ENCODE measurements around the gene SOX12.
A peak's percentile ranks its signal among the peaks of the same experiment; 100 is the strongest.
"Not testable (repeated sequence)": the region's sequence is repeated elsewhere in the genome, so short reads cannot be mapped to it uniquely, and the experiment has no call there.

The SOX12 gene

GRCh38 chr20:329851-330232 is 4.5 kb downstream of the SOX12 start:
- TF ChIP-seq REST (IDR thresholded peaks at IDR 0.05; ENCODE audit: insufficient replicate concordance, low read depth) = no peak
- TF ChIP-seq, protein P1, sequence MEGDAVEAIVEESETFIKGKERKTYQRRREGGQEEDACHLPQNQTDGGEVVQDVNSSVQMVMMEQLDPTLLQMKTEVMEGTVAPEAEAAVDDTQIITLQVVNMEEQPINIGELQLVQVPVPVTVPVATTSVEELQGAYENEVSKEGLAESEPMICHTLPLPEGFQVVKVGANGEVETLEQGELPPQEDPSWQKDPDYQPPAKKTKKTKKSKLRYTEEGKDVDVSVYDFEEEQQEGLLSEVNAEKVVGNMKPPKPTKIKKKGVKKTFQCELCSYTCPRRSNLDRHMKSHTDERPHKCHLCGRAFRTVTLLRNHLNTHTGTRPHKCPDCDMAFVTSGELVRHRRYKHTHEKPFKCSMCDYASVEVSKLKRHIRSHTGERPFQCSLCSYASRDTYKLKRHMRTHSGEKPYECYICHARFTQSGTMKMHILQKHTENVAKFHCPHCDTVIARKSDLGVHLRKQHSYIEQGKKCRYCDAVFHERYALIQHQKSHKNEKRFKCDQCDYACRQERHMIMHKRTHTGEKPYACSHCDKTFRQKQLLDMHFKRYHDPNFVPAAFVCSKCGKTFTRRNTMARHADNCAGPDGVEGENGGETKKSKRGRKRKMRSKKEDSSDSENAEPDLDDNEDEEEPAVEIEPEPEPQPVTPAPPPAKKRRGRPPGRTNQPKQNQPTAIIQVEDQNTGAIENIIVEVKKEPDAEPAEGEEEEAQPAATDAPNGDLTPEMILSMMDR (IDR thresholded peaks at IDR 0.05; ENCODE audit: insufficient read depth, low read length) = no peak
- no peak for TF ChIP-seq GABPA (IDR thresholded peaks at IDR 0.05; ENCODE audit: low read depth)
- TF ChIP-seq SPI1 (IDR thresholded peaks at IDR 0.05; ENCODE audit: borderline replicate concordance, low read depth) = peak; percentile 34; the same call in 1 of the 2 replicates
- H3K4me3 ChIP-seq (replicated peaks; ENCODE audit: insufficient read depth, low read length) = no peak overlapping the region
- no peaks in the 10 kb centered on the region for H3K27me3 ChIP-seq (ENCODE audit: insufficient read depth, poor library complexity, severe bottlenecking)
- no peak overlapping the region for H3K27ac ChIP-seq (replicated peaks)
- DNase-seq (ENCODE audit: low read depth in 1 of 2, low spot score in 1 of 2) = no peak

DNA sequence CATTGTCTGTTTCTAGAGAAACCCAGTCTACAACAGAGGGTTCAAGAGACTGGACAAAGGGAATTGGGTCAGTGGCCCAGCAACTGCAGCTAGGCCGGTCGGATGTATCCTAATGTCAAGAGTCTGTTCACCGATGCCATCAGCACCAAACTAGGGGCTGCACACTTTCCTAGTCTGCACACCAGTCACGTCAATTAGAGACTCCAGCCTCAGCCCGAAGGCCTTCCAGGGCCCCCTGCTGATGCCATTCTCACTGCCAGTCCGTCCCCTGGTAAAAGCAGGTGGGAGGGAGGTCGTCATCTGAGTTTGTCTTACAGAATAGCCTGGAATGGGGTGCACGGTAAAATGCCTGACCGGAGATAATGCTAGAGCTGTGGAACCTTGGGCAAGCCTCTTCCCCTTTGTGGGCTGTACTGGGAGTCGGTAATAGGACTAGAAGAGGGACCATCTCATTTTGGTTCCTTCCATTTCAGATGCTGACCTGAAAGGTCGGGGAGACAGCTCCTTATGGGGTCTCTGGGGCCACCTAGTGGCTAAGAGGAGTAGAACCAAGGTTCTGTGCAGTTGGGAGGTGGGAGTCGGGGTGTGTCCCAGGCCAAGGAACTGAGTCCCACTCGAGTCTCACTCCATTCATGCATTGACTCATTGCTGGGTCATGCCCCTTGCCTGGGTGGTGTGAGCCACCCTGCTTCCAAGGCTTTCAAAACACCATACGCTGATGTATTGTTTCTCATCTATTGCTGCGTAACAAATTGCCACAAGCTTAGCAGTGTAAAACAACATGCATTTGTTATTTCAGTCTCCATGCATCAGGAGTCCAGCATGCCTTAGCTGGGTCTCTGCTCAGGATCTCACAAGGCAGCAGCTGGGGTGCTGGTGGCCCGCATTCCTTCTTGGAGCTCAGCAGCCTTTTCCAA is 5.1 kb downstream of the SOX12 start:
- no peak overlapping the region for H3K4me3 ChIP-seq (replicated peaks; ENCODE audit: insufficient read depth, low read length)
- H3K27ac ChIP-seq (replicated peaks) = no peak overlapping the region
- peak; percentile 63; the same call in 1 of the 2 replicates for TF ChIP-seq SPI1 (IDR thresholded peaks at IDR 0.05; ENCODE audit: borderline replicate concordance, low read depth)
- TF ChIP-seq, protein P1 (IDR thresholded peaks at IDR 0.05; ENCODE audit: insufficient read depth, low read length) = peak; percentile 88
- no peak for TF ChIP-seq POLR2AphosphoS5 (IDR thresholded peaks at IDR 0.05; ENCODE audit: low read depth)
- no peak for TF ChIP-seq REST (IDR thresholded peaks at IDR 0.05; ENCODE audit: insufficient replicate concordance, low read depth)
- TF ChIP-seq GABPA (IDR thresholded peaks at IDR 0.05; ENCODE audit: low read depth) = no peak

GRCh38 chr20:334578-334977 is 9.2 kb downstream of the SOX12 start:
- Histone ChIP-seq H3K4me3 (replicated peaks; ENCODE audit: insufficient read depth, low read length) (no peak overlapping the region), H3K27me3 (ENCODE audit: insufficient read depth, poor library complexity, severe bottlenecking) (no peaks in the 10 kb centered on the region), H3K27ac (replicated peaks) (no peak overlapping the region)
- DNase-seq (ENCODE audit: low read depth in 1 of 2, low spot score in 1 of 2) = no peak
- no peak for TF ChIP-seq SPI1 (IDR thresholded peaks at IDR 0.05; ENCODE audit: borderline replicate concordance, low read depth)

More for the DNA sequence above, 5.1 kb downstream of the SOX12 start:
- DNase-seq (ENCODE audit: low read depth in 1 of 2, low spot score in 1 of 2) = peak; percentile 61 to 87
- H3K27me3 ChIP-seq (ENCODE audit: insufficient read depth, poor library complexity, severe bottlenecking) = no peaks in the 10 kb centered on the region

DNA sequence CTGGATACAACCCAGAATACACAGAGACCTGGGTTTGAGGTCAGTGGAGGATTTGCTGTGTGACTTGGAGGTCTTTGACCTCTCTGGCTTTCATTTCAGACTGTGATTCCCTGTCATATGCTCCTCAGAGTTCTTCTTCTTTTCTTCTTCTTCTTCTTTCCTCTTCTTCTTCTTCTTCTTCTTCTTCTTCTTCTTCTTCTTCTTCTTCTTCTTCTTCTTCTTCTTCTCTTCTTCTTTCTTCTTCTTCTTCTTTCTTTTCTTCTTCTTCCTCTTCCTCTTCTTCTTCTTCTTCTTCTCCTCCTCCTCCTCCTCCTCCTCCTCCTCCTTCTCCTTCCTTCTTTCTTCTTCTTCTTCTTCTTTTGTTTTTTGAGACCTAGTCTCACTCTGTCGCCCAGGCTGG is 10.7 kb downstream of the SOX12 start:
- not testable (repeated sequence) for H3K27me3 ChIP-seq (ENCODE audit: insufficient read depth, poor library complexity, severe bottlenecking); DNase-seq (ENCODE audit: low read depth in 1 of 2, low spot score in 1 of 2); H3K4me3 ChIP-seq (replicated peaks; ENCODE audit: insufficient read depth, low read length); H3K27ac ChIP-seq (replicated peaks)

GRCh38 chr20:341682-342081 is 16.3 kb downstream of the SOX12 start:
- Histone ChIP-seq H3K27ac (replicated peaks) (no peak overlapping the region), H3K4me3 (replicated peaks; ENCODE audit: insufficient read depth, low read length) (no peak overlapping the region), H3K27me3 (ENCODE audit: insufficient read depth, poor library complexity, severe bottlenecking) (no peaks in the 10 kb centered on the region)
- DNase-seq (ENCODE audit: low read depth in 1 of 2, low spot score in 1 of 2) = peak; percentile 48 to 69
- TF ChIP-seq REST (IDR thresholded peaks at IDR 0.05; ENCODE audit: insufficient replicate concordance, low read depth) (no peak), SPI1 (IDR thresholded peaks at IDR 0.05; ENCODE audit: borderline replicate concordance, low read depth) (no peak)

All from HL-60 (cell line).